ENCODE data around the gene PHF19.

The PHF19 gene

DNA sequence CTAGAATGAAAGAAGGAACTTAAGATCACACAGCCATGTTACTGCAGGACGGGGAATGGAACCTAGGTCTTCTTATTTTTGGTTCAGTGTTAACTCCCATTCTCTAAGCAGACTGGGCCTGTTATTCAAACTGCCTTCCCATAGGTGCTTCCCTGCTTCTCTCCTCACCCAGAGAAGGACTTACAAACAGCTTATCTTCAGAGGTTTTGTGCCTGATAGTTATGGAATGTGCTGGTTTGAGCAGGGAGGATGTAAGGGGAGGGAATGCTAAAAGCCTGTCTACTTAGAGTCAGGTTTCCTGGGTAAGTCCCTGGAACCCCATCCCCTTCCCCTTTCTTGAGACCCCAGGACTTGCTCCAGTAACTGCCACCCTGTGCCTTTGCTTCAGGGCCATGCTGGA lies 30.1 kb downstream of the PHF19 start:
- TF ChIP-seq CTCF (IDR thresholded peaks at IDR 0.05; ENCODE audit: low read depth, low read length), result no peak
- peak in 1 of 2 donors; percentile 42 for DNase-seq (ENCODE audit: low read depth in 2 of 2)
- no peak overlapping the region for H3K4me3 ChIP-seq (replicated peaks in 1 of 2; ENCODE audit: low read depth in 2 of 2, low read length in 2 of 2)

DNA sequence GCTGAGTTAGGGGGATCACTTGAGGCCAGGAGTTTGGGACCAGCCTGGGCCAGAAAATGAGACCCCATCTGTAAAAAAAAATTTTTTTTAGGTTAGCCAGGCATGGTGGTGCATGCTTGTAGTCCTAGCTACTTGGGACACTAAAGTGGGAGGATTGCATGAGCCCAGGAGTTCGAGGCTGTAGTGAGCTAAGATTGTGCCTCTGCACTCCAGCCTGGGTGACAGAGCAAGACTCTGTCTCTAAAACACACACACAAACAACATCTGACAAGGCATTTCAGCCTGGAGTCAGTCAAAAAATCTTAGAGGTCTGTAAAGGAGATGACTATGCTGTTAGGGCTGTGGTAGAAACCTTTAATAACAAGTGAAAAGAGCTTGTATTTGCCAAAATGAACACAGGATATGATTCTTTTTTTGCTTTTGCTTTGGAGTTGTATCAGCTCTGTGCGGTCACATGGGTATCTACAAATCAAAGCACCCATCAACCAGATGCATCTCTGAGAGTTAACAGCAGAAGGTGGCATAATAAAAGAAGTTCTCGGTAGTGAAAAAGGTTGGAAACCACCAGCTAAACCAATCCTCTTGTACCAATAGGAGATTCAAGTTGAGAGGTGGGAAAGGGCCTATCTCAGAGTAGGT lies 30.6 kb downstream of the PHF19 start:
- no peak for TF ChIP-seq CTCF (IDR thresholded peaks at IDR 0.05; ENCODE audit: low read depth, low read length)
- DNase-seq (ENCODE audit: low read depth in 2 of 2), result no peak
- no peak overlapping the region for H3K4me3 ChIP-seq (replicated peaks in 1 of 2; ENCODE audit: low read depth in 2 of 2, low read length in 2 of 2)

- no peak overlapping the region for H3K4me3 ChIP-seq (replicated peaks in 1 of 2; ENCODE audit: low read depth in 2 of 2, low read length in 2 of 2)
- peak in 1 of 2 donors; percentile 20 for DNase-seq (ENCODE audit: low read depth in 2 of 2)
- no peak for TF ChIP-seq CTCF (IDR thresholded peaks at IDR 0.05; ENCODE audit: low read depth, low read length)
These were observed 31.7 kb downstream of the PHF19 start for GRCh38 chr9:120845255-120845654.

GRCh38 chr9:120842685-120843485 lies 34.1 kb downstream of the PHF19 start, which contains the start of gene PSMD5:
TSS of gene PSMD5 (minus strand) at chr9:120842922. CDS start at chr9:120842909, 13 bp downstream.
- peak within 1 kb of the TSS; percentile 93 to 94 for H3K4me3 ChIP-seq (replicated peaks in 1 of 2; ENCODE audit: low read depth in 2 of 2, low read length in 2 of 2)
- DNase-seq (ENCODE audit: low read depth in 2 of 2), result peak; percentile 100
- TF ChIP-seq CTCF (IDR thresholded peaks at IDR 0.05; ENCODE audit: low read depth, low read length), result no peak

DNA sequence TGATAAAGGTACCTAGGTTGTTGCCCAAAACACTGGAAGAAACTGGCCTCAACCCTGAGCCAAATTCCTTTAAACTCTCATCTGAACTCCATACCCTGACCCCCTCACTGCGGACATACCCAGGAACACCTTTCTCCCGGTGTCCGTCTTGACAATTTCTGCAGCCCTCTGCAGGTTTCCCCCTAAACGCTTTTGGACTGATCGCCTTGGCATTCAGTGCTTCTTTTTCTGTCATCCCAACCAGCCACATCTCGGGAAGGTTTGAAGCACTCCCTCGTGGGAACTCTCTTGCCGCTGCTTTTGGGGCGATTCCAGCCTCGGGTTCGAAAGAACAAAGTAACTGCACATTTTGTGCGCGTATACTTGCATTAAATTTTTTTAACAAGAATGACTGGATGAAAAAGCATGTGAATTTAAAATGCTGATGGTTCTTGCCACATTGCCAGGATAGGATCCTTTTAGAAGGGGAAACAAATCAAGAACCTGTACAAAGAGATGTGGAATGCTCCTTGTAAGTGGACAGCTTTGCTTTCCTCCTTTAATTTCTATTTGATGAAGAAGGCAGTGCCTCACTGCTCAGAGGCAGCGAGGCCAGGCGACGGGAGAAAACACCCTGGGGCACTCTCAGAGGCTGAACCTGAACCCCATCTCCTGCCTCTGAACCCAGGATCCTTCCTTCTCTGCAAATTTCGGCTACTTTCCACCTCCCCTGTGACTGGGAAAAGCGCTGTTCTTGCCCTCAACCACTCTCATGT lies 34.9 kb downstream of the PHF19 start:
- DNase-seq (ENCODE audit: low read depth in 2 of 2), result peak in 1 of 2 donors; percentile 18
- no peak for TF ChIP-seq CTCF (IDR thresholded peaks at IDR 0.05; ENCODE audit: low read depth, low read length)

GRCh38 chr9:120839146-120839545 lies 37.8 kb downstream of the PHF19 start:
- no peak overlapping the region for H3K4me3 ChIP-seq (replicated peaks in 1 of 2; ENCODE audit: low read depth in 2 of 2, low read length in 2 of 2)
- no peak for TF ChIP-seq CTCF (IDR thresholded peaks at IDR 0.05; ENCODE audit: low read depth, low read length)
- DNase-seq (ENCODE audit: low read depth in 2 of 2), result no peak

More for the DNA sequence above, 34.9 kb downstream of the PHF19 start:
- H3K4me3 ChIP-seq (replicated peaks in 1 of 2; ENCODE audit: low read depth in 2 of 2, low read length in 2 of 2), result peak overlapping the region; percentile 93 to 94

All from cardiac fibroblast (primary cell).